Measurements from ENCODE around the gene TAF1L.
"Not testable (repeated sequence)": the region's sequence is repeated elsewhere in the genome, so short reads cannot be mapped to it uniquely, and the experiment has no call there.

TAF1L gene

DNA sequence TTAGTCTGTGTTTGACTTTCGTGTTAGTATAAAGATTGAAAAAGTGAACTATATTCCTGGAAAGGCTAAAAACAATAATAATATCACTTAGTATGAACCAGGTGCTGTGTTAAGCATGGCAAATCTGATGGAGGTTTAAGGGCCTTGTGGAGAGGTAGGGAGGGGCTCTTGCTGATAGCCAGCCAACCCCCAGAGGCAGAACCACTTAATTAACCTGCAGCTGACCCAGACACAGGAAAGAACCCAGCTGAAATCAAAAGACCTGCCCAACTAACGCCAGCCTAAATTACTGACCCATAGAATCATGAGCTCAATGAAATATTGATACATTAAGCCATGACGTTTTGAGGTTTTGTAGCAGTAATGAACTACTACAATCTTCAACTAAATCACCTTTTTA is 28.3 kb upstream of the TAF1L start:
- no peak for TF ChIP-seq CTCF (IDR thresholded peaks at IDR 0.05; ENCODE audit: low read depth, low read length)

GRCh38 chr9:32647671-32648070 is 12.2 kb upstream of the TAF1L start:
- no peak overlapping the region for H3K4me3 ChIP-seq (ENCODE audit: low read depth, low read length)
- TF ChIP-seq CTCF (IDR thresholded peaks at IDR 0.05; ENCODE audit: low read depth, low read length), result no peak

More for the DNA sequence above, 28.3 kb upstream of the TAF1L start:
- no peak overlapping the region for H3K4me3 ChIP-seq (ENCODE audit: low read depth, low read length)

- TF ChIP-seq CTCF (IDR thresholded peaks at IDR 0.05; ENCODE audit: low read depth, low read length), result no peak
- no peak overlapping the region for H3K4me3 ChIP-seq (ENCODE audit: low read depth, low read length)
Observed at GRCh38 chr9:32644698-32645097, 9.2 kb upstream of the TAF1L start.

DNA sequence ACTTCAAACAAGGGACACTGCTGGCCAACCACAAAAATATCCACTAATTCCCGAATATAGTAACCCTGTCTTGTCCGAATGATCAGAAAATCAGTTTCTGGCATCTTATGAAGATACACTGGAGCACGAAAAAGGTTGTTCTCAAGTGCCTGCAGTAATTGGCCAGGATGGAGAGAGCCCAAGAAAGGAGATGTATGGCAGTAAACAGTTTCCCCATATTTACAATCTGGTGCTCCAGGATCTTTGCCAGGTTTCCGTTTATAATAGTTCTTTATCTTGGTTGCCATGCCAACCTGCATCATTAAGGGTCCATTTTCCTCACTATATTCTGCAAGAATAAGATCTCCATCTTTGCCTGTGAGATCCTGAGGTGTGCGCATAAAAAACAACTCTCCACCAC is 2.3 kb downstream of the TAF1L start:
- H3K4me3 ChIP-seq (ENCODE audit: low read depth, low read length), result not testable (repeated sequence)

DNA sequence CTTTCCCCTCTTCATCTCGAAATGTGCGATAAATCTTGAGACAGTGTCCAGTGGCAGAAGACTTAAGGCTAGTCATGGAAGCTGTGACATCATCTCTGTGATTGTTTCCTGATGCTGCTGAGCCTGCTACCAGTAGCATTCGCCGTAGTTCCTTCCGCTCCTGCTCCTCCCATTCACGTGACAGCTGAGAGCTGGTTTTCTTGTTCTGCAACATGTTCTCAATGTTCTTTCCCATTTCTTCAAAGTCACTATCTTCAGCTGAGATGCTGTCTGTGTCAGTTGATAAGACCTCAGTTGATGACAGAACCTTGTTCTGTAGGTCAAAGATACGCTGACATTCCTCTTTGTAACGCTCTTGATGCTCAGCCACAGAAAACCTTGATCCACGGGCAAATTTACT is 3.5 kb downstream of the TAF1L start:
- TF ChIP-seq CTCF (IDR thresholded peaks at IDR 0.05; ENCODE audit: low read depth, low read length), result no peak
- no peak overlapping the region for H3K4me3 ChIP-seq (ENCODE audit: low read depth, low read length)

DNA sequence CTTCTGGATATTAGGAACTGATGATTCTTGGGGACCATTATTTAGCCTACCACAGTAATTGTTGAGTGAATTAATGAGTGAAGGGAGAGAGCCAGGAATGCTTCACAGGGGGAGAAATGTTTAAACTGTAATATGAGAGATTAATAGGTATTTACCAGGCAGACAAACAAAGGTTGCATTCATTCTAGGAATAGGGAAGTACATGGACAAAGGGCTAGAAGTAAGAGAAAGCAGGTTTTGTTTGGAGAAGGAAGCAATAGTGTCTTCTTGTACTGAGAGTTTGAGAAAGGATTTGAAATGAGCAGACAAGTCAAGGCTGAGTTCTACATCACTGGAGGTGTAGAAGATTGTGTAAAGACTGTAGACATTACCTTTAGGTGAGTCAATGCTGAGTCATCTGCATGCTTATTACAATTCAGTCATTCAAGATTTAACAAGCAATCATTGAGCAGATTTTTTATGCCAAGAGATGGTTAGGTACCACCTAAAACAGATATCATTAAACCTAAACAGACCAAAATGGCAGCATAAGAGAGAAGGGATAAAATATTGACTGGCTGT is 8.0 kb downstream of the TAF1L start:
- H3K4me3 ChIP-seq (ENCODE audit: low read depth, low read length), result no peak overlapping the region
- no peak for TF ChIP-seq CTCF (IDR thresholded peaks at IDR 0.05; ENCODE audit: low read depth, low read length)

- H3K4me3 ChIP-seq (ENCODE audit: low read depth, low read length), result no peak overlapping the region
- TF ChIP-seq CTCF (IDR thresholded peaks at IDR 0.05; ENCODE audit: low read depth, low read length), result no peak
Observed at GRCh38 chr9:32625320-32625719, 10.1 kb downstream of the TAF1L start.

DNA sequence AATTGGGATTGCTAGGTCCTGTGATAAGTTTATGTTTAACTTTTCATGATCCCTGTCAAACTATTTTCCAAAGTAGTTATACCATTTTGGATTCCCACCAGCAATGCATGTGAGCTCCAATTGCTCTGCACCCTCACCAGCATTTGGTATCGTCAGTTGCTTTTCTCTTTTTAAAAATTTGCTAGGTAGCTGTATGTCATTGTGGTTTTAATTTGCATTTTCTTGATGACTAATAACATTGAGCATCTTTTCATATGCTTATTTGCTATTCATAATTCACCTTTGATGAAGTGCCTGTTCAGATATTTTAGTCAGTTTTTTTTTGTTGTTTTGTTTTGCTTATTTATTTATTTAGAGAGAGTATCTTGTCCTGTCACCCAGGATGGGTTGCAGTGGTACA is 12.5 kb downstream of the TAF1L start:
- no peak overlapping the region for H3K4me3 ChIP-seq (ENCODE audit: low read depth, low read length)
- TF ChIP-seq CTCF (IDR thresholded peaks at IDR 0.05; ENCODE audit: low read depth, low read length), result no peak
